A673 (cell line): ENCODE data around the gene FBXW8. TPM values are rescaled to one million over a fixed set of nuclear protein-coding genes. Genes with fewer than 3 reads are reported as not detected.

Source experiments
- BruUV-seq: library from RNA; stranded (reverse); fragments of 400-500 nt; replicated peaks from 2 replicates; lab custom pipeline; 2021; lab: Mats Ljungman, UMichigan
- CTCF ChIA-PET: fragments of 300-600 bp; sonication (Branson Sonifier 250); formaldehyde crosslinking; loops from one replicate; lab custom pipeline; 2022; ENCODE audit warnings: antibody characterized with exemption; lab: Charles Lee
- POLR2A ChIA-PET: fragments of 300-600 bp; sonication (Branson Sonifier 250); formaldehyde crosslinking; loops from one replicate; lab custom pipeline; 2022; ENCODE audit warnings: antibody characterized with exemption; ENCODE audit not compliant: low non-redundant PET; lab: Charles Lee
- DNase-seq: peaks from one replicate; pipeline ENCODE4 v3.0.0-alpha.2; 2015; ENCODE audit warnings: low spot score
- H3K27ac ChIP-seq: fragments of 200-600 bp; sonication (generic); 2 replicates; pipeline ENCODE4 v1.5.1; 2016; ENCODE audit warnings: mixed run types, low read depth, mild to moderate bottlenecking, mixed read lengths, antibody characterized with exemption, low read length; ENCODE audit not compliant: poor library complexity, severe bottlenecking
- H3K27me3 ChIP-seq: fragments of 200-600 bp; sonication (generic); replicated peaks from 2 replicates; pipeline ENCODE4 v1.6.1; 2017; ENCODE audit warnings: mixed run types, low read depth, mild to moderate bottlenecking, mixed read lengths, antibody characterized with exemption, low read length; ENCODE audit not compliant: insufficient read depth, poor library complexity
- H3K36me3 ChIP-seq: fragments of 200-600 bp; sonication (generic); 2 replicates; pipeline ENCODE4 v1.6.1; 2016; ENCODE audit warnings: mixed run types, mild to moderate bottlenecking, mixed read lengths, antibody characterized with exemption, low read length; ENCODE audit not compliant: insufficient read depth, poor library complexity, severe bottlenecking
- H3K4me1 ChIP-seq: fragments of 200-600 bp; sonication (generic); 2 replicates; pipeline ENCODE4 v1.6.1; 2017; ENCODE audit warnings: mixed run types, mild to moderate bottlenecking, mixed read lengths, antibody characterized with exemption, low read length; ENCODE audit not compliant: insufficient read depth, poor library complexity, severe bottlenecking
- H3K4me3 ChIP-seq: fragments of 200-600 bp; sonication (generic); 2 replicates; pipeline ENCODE4 v1.5.1; 2016; ENCODE audit warnings: low read depth, mixed run types, mild to moderate bottlenecking, mixed read lengths, low read length; ENCODE audit not compliant: poor library complexity, severe bottlenecking
- H3K9me3 ChIP-seq: fragments of 200-600 bp; sonication (generic); 2 replicates; pipeline ENCODE4 v1.6.1; 2016; ENCODE audit warnings: mixed run types, low read depth, mild to moderate bottlenecking, mixed read lengths, antibody characterized with exemption, low read length; ENCODE audit not compliant: poor library complexity, severe bottlenecking
- EZH2 ChIP-seq: fragments of 200-600 bp; sonication (generic); IDR thresholded peaks from 2 replicates; pipeline ENCODE4 v1.6.1; 2017; ENCODE audit warnings: borderline replicate concordance, low read depth, mild to moderate bottlenecking, mixed read lengths, antibody characterized with exemption, low read length; ENCODE audit not compliant: poor library complexity, severe bottlenecking
- intact Hi-C: fragments of 100-400 bp; cut with micrococcal nuclease; formaldehyde crosslinking; loops from one replicate; pipeline ENCODE4 v1.10.0; 2022; ENCODE audit not compliant: unreplicated experiment
- total RNA-seq: library from RNA; stranded (reverse); gene quantifications from 2 replicates; pipeline ENCODE4 v1.2.3, GENCODE V29; 2021
- TF ChIP-seq, protein P1 (sequence below): fragments of 300-800, 200-600 bp; sonication (generic); conservative IDR thresholded peaks from 2 replicates; pipeline ENCODE4 v1.5.1; 2017; ENCODE audit warnings: low read depth, mild to moderate bottlenecking, antibody characterized with exemption, low read length, moderate library complexity, mixed read lengths

The FBXW8 gene
- total RNA-seq, 1 experiment from 2014 or later = 14.8 TPM

DNA sequence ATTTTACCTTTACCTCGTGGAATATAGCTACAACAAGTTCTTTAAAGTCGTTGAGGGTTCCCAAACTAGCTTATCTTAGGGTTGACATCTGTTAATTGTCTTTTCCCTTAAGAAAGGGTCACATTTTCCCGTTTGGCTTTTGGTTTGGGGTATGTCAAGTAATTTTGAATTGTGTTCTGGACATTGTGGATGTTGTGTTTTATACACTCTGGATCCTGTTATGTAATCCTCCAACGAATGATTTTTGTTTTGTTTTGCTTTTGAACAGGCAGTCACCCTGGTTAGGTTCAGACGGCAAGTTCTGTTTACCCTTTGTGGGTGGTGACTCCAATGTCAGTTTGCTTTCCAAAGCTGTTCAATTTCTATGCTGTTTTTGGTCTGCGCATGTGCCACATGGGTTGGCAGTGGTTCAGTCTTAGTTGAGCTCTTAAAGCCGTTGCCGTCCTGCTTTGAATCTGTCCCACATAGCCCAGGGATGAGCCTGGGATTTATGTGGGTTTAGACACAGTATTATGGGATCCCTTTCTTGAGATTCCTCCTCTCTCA is 103.7 kb downstream of the FBXW8 start:
- peaks cover 9% of the 10 kb centered on the region for H3K9me3 ChIP-seq
- H3K36me3 ChIP-seq = peaks cover 17% of the 10 kb centered on the region
- BruUV-seq = no TSS peak
- TF ChIP-seq, protein P1, sequence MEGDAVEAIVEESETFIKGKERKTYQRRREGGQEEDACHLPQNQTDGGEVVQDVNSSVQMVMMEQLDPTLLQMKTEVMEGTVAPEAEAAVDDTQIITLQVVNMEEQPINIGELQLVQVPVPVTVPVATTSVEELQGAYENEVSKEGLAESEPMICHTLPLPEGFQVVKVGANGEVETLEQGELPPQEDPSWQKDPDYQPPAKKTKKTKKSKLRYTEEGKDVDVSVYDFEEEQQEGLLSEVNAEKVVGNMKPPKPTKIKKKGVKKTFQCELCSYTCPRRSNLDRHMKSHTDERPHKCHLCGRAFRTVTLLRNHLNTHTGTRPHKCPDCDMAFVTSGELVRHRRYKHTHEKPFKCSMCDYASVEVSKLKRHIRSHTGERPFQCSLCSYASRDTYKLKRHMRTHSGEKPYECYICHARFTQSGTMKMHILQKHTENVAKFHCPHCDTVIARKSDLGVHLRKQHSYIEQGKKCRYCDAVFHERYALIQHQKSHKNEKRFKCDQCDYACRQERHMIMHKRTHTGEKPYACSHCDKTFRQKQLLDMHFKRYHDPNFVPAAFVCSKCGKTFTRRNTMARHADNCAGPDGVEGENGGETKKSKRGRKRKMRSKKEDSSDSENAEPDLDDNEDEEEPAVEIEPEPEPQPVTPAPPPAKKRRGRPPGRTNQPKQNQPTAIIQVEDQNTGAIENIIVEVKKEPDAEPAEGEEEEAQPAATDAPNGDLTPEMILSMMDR = no peak
- TF ChIP-seq EZH2 = no peak
- H3K4me3 ChIP-seq = no peak overlapping the region
- DNase-seq = no peak
- CTCF ChIA-PET = no interaction called here
- no peaks in the 10 kb centered on the region for H3K27me3 ChIP-seq
- H3K4me1 ChIP-seq = no peaks in the 10 kb centered on the region
- H3K27ac ChIP-seq = no peak overlapping the region
- intact Hi-C loops = no loop called here
- POLR2A ChIA-PET = no interaction called here

DNA sequence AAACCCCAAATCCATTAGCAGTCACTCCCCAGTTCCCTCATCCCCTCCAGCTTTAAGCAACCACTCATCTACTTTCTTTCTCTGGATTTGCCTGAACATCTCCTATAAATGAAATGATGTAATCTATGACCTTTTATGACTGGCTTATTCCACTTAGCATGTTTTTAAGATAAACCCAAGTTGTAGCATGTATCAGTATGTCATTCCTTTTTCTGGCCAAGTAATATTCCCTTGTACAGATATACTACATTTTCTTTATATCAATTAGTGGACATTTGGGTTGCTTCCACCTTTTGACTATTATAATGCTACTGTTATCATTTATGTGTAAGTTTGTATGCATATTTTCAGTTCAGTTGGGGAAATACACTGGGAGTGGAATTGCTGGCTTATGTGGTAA is 105.1 kb downstream of the FBXW8 start:
- Histone ChIP-seq H3K27ac (no peak overlapping the region), H3K27me3 (no peaks in the 10 kb centered on the region), H3K4me1 (no peaks in the 10 kb centered on the region), H3K4me3 (no peak overlapping the region), H3K36me3 (peaks cover 17% of the 10 kb centered on the region), H3K9me3 (peaks cover 9% of the 10 kb centered on the region)
- DNase-seq = no peak
- BruUV-seq = no TSS peak
- CTCF ChIA-PET = no interaction called here
- TF ChIP-seq, protein P1 = no peak
- TF ChIP-seq EZH2 = no peak
- POLR2A ChIA-PET = no interaction called here
- intact Hi-C loops = no loop called here

DNA sequence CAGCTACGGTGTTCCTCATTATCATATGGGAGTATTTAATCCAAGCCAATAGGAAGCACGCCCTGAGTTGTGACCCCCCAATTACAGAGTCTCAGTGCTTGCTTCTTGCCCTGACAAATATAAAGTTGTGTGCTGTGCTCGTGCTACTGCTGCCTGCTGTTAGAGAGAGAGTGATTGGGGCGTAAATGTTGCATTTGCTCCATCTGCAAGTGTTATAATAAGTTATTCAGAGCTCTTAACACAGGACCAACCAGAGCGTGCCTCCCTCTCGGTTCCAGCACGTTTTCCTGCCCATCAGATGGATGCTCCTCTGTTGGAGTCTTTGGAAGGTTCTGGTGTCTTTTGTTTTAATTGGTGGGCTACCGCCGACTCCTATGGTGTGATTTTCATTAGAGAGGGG is 107.1 kb downstream of the FBXW8 start:
- Histone ChIP-seq H3K27me3 (no peaks in the 10 kb centered on the region), H3K27ac (no peak overlapping the region), H3K9me3 (peaks cover 9% of the 10 kb centered on the region), H3K4me3 (no peak overlapping the region), H3K4me1 (no peaks in the 10 kb centered on the region), H3K36me3 (peaks cover 11% of the 10 kb centered on the region)
- BruUV-seq = no TSS peak
- CTCF ChIA-PET = interaction anchor here (0.5 kb wide), 1 partner anchor 756 kb away, joined by 3 read pairs; no protein-coding TSS in a partner anchor
- POLR2A ChIA-PET = no interaction called here
- DNase-seq = no peak
- intact Hi-C loops = no loop called here
- TF ChIP-seq, protein P1 = no peak
- TF ChIP-seq EZH2 = no peak
